HG02885 (cell line): ENCODE data around the gene OR2A7.
A peak's percentile ranks its signal among the peaks of the same experiment; 100 is the strongest.
"Not testable (repeated sequence)": the region's sequence is repeated elsewhere in the genome, so short reads cannot be mapped to it uniquely, and the experiment has no call there.

ENCODE experiments used
- ATAC-seq: cut with Tn5 transposase; IDR thresholded peaks from one replicate; pipeline ENCODE4 v1.9.1; 2021; ENCODE audit warnings: mild to moderate bottlenecking; ENCODE audit not compliant: unreplicated experiment, poor library complexity

The OR2A7 gene

DNA sequence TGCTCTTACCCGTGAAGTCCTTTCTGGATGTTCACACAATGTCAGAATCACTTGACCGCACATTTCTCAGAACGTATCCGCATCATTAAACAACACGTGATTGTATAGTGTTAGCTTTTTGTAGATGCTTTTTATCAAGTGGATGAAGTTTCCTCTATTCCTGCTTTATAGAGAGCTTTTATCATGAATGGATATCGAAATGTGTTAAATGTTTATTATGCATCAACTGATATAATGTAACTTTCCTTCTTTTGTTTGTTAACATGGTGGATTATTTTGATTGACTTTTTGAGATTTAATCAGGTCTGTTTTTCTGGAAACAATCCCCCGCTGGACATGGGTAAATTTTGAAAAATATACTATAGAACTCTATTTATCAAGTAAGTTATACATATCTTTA is at the start of gene OR2A7:
OR2A7 (minus strand) TSS at position 101 of the 400 bp plus-strand sequence. CDS start 5,164 bp downstream, outside the sequence.
- ATAC-seq: not testable (repeated sequence)

- not testable (repeated sequence) for ATAC-seq
Observed at GRCh38 chr7:144311872-144312469, 47.4 kb upstream of the OR2A7 start, which contains the start of gene OR2A1. Gene OR2A1, plus strand, starts transcription at chr7:144312419. Its CDS starts 5,706 bp downstream, at chr7:144318125.

DNA sequence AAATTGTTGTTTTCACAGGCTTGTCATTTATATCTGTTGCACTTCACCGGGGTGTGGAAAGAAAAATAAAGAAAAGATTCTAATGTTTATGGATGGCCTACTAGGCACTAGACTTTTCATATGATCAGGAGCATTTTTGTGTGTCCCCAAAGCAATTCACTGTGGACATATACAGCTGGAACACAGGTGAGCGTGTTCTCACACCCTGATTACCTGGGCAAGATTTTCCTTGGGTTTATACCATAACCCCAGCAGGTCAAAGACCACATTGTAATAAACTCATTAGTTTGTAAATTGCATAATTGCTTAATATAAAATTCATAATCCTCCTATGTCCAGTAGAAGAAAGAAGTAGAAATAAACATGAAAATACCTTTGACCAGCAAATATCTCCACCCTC is 46.6 kb upstream of the OR2A7 start:
- not testable (repeated sequence) for ATAC-seq

- not testable (repeated sequence) for ATAC-seq
Observed at GRCh38 chr7:144309702-144310101, 45.1 kb upstream of the OR2A7 start.

GRCh38 chr7:144305156-144305555 is 40.6 kb upstream of the OR2A7 start:
- ATAC-seq: not testable (repeated sequence)

DNA sequence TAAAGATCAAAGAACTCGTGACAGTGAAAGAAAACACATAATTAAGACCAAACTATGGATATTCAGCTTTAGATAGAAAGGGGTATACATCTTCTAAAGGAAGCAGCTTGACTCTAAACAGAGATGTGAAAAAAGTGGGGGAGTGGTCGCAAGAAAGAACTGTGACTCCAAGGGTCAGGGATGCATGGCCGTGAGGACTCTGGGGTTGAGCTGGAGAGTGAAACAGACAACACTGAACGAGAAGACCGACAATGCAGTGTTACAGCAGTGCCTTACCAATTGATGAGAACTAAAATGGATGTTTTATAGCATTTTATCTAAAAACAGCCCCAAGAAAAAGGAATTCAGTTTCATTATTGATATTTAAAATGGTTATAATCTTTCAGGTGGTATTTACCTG is 39.0 kb upstream of the OR2A7 start:
- not testable (repeated sequence) for ATAC-seq

DNA sequence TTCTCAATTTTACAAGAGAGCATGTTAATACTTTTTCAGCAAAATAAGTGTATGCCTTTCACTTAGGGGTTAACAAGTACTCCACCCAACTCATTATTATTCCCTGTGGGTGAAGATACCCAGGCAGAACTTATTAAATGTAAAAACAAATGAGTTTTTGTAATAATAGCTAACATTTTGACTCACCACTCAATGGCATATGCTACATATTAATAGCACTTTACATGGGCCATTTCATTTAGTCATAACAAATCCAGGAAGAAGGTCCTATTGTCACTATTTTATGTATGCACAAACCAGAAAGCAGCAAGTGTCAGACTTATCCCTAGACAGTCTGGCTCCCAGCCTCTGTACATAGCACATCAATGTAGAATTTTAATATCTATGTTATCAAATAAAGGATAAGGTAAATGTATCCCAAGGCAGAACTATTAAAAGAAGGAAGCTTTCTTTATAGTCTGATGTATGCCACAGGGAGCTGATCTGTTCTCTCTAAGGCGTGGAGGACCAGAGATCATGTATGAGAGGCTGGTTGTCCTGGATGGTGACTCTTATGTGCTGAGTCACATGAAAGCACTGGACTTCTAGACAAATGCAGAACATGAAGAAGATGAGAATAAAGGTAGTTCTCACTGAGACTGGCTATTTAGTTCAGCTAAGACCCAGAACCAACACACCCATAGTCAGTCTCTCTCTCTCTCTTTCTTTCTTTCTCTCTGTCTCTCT is 38.1 kb upstream of the OR2A7 start:
- ATAC-seq: not testable (repeated sequence)

GRCh38 chr7:144293794-144294499 is 29.4 kb upstream of the OR2A7 start:
- peak; percentile 83 for ATAC-seq

- not testable (repeated sequence) for ATAC-seq
Observed at GRCh38 chr7:144292384-144293161, 28.0 kb upstream of the OR2A7 start.

GRCh38 chr7:144291607-144292006 is 27.0 kb upstream of the OR2A7 start:
- not testable (repeated sequence) for ATAC-seq

DNA sequence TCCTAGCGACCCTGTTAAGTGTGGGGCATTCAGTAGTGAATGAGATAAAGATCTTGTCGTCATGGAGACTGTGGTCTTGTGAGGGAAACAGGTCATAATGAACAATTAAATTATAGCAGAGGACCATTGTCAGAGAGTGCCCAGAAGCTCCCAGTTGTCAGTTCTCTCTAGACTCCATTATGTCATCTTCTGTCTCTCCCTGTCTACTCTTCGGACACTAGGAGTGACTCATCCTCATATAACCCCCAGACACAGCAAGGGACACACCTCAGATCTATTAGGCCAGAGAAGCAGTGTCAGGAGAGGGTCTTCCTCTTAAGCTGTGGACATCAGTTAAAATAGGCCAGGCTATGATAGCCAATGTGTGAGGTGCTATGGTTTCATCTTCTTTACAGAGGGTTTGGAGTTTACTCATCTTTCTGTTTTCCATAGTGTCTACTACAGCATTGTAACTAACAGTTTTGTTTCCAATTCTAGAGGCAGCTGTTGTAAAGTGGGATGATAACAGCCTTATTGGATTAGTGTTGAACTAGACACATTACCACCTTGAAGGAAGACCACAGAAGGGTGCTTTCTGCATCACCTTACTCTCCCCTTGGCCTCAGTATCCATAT is 22.7 kb upstream of the OR2A7 start:
- ATAC-seq: not testable (repeated sequence)

- ATAC-seq: not testable (repeated sequence)
Observed at GRCh38 chr7:144283716-144284115, 19.1 kb upstream of the OR2A7 start.

- not testable (repeated sequence) for ATAC-seq
Observed at GRCh38 chr7:144282490-144282889, 17.9 kb upstream of the OR2A7 start.

DNA sequence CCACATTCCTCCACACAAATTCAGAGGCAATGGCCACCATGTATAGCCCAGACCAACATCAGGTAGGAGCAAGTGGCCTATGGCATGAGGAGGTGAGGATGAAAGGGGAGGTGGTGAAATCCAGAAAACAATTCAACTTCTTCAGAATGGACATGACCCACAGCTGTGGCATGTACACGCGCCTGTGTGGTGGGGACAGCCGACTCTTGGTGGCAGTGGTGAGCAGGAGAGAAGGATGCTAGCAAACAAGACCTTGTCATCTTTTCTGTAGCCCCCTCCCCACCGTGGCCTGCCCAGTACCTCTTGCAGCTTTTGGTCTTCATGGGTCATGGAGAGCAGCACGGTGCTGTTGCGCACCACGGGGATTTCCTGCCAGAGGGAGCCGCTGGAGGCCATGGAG is 17.4 kb upstream of the OR2A7 start:
- not testable (repeated sequence) for ATAC-seq

DNA sequence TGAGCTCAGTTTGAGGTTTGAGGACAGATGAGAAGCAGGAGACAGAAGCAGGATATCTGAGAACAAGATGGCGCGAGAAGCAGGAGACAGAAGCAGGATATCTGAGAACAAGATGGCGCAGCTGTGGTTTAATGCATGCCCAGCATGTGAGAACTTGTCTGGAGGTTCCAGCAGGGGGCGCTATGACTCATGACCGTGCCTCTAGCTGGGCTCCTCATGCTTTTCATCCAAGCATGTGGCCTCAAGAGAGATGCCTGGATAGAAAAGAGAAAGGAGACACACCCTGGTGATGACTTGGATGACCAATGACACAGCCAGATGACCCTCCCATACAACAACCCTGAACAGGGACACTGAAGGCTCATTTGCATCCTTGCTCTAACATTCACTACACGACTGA is 15.4 kb upstream of the OR2A7 start:
- ATAC-seq: peak; percentile 53

- ATAC-seq: not testable (repeated sequence)
Observed at GRCh38 chr7:144275281-144275680, 10.7 kb upstream of the OR2A7 start.

- ATAC-seq: not testable (repeated sequence)
Observed at GRCh38 chr7:144269188-144269587, 4.6 kb upstream of the OR2A7 start, which contains the start of gene CTAGE8. Gene CTAGE8, minus strand, starts transcription at chr7:144269288. Its CDS starts 38 bp downstream, at chr7:144269250.

GRCh38 chr7:144262128-144262527 is 2.5 kb downstream of the OR2A7 start:
- not testable (repeated sequence) for ATAC-seq

DNA sequence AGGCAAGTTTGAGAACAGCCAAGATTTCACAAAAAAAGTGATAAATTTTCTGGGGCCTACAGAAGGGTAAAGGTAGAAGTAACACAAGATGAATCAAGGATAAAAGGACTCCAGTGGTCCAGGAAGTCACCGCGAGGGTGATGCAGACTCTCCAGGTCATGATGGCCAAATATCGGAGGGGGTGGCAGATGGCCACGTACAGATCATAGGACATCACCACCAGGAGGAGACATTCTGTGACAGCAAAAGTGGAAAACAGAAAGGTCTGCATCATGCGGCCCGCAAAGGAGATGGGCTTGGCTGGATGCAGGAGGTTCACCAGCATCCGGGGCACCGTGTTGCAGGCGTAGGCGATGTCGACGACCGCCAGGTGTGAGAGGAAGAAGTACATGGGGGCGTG is 5.5 kb downstream of the OR2A7 start:
- ATAC-seq: not testable (repeated sequence)

- no peak for ATAC-seq
Observed at GRCh38 chr7:144256112-144256511, 8.5 kb downstream of the OR2A7 start.
